Measurements from ENCODE around the gene CD177.
A peak's percentile ranks its signal among the peaks of the same experiment; 100 is the strongest.
"Not testable (repeated sequence)": the region's sequence is repeated elsewhere in the genome, so short reads cannot be mapped to it uniquely, and the experiment has no call there.

Gene CD177

GRCh38 chr19:43326761-43327160 lies 26.7 kb upstream of the CD177 start:
- ATAC-seq, H3K9me3 Mint-ChIP-seq, H3K4me1 Mint-ChIP-seq, H3K27ac Mint-ChIP-seq, H3K4me3 Mint-ChIP-seq, H3K27me3 Mint-ChIP-seq, H3K36me3 Mint-ChIP-seq: not testable (repeated sequence)

- H3K27me3 Mint-ChIP-seq, H3K4me3 Mint-ChIP-seq: not testable (repeated sequence)
Observed at GRCh38 chr19:43328561-43328960, 24.9 kb upstream of the CD177 start.

GRCh38 chr19:43329049-43329448 lies 24.4 kb upstream of the CD177 start:
- H3K27ac Mint-ChIP-seq, H3K27me3 Mint-ChIP-seq, H3K4me3 Mint-ChIP-seq: not testable (repeated sequence)

More at GRCh38 chr19:43328561-43328960, 24.9 kb upstream of the CD177 start:
- not testable (repeated sequence) for H3K27ac Mint-ChIP-seq, H3K9me3 Mint-ChIP-seq, ATAC-seq, H3K36me3 Mint-ChIP-seq, H3K4me1 Mint-ChIP-seq

GRCh38 chr19:43329989-43330388 lies 23.5 kb upstream of the CD177 start:
- Mint-ChIP-seq H3K27me3 (no peaks in the 10 kb centered on the region), H3K9me3 (peaks cover 8% of the 10 kb centered on the region), H3K4me3 (no peak overlapping the region), H3K36me3 (no peaks in the 10 kb centered on the region), H3K27ac (no peak overlapping the region), H3K4me1 (no peaks in the 10 kb centered on the region)
- no peak for ATAC-seq

More at GRCh38 chr19:43329049-43329448, 24.4 kb upstream of the CD177 start:
- ATAC-seq, H3K36me3 Mint-ChIP-seq, H3K9me3 Mint-ChIP-seq, H3K4me1 Mint-ChIP-seq: not testable (repeated sequence)

GRCh38 chr19:43330726-43331434 lies 22.6 kb upstream of the CD177 start:
- Mint-ChIP-seq H3K4me3 (no peak overlapping the region), H3K27ac (no peak overlapping the region), H3K9me3 (peaks cover 8% of the 10 kb centered on the region), H3K4me1 (no peaks in the 10 kb centered on the region), H3K27me3 (no peaks in the 10 kb centered on the region), H3K36me3 (no peaks in the 10 kb centered on the region)
- ATAC-seq: no peak

- H3K4me1 Mint-ChIP-seq: no peaks in the 10 kb centered on the region
Observed at GRCh38 chr19:43331435-43332010, 22.0 kb upstream of the CD177 start.

GRCh38 chr19:43332058-43332922 lies 21.2 kb upstream of the CD177 start:
- H3K36me3 Mint-ChIP-seq: no peaks in the 10 kb centered on the region
- H3K9me3 Mint-ChIP-seq: peaks cover 10% of the 10 kb centered on the region
- H3K4me3 Mint-ChIP-seq: no peak overlapping the region
- H3K4me1 Mint-ChIP-seq: no peaks in the 10 kb centered on the region
- peak; percentile 19 for ATAC-seq
- no peak overlapping the region for H3K27ac Mint-ChIP-seq
- no peaks in the 10 kb centered on the region for H3K27me3 Mint-ChIP-seq

More at GRCh38 chr19:43331435-43332010, 22.0 kb upstream of the CD177 start:
- H3K4me3 Mint-ChIP-seq: no peak overlapping the region
- no peaks in the 10 kb centered on the region for H3K36me3 Mint-ChIP-seq
- no peak overlapping the region for H3K27ac Mint-ChIP-seq
- ATAC-seq: no peak
- no peaks in the 10 kb centered on the region for H3K27me3 Mint-ChIP-seq
- H3K9me3 Mint-ChIP-seq: peaks cover 10% of the 10 kb centered on the region

GRCh38 chr19:43336508-43336907 lies 17.0 kb upstream of the CD177 start:
- H3K36me3 Mint-ChIP-seq, ATAC-seq, H3K4me3 Mint-ChIP-seq, H3K27ac Mint-ChIP-seq, H3K4me1 Mint-ChIP-seq: not testable (repeated sequence)
- peaks cover 11% of the 10 kb centered on the region for H3K9me3 Mint-ChIP-seq
- peaks cover 19% of the 10 kb centered on the region for H3K27me3 Mint-ChIP-seq

- H3K4me3 Mint-ChIP-seq: no peak overlapping the region
- peaks cover 9% of the 10 kb centered on the region for H3K9me3 Mint-ChIP-seq
- H3K4me1 Mint-ChIP-seq: no peaks in the 10 kb centered on the region
- no peak overlapping the region for H3K27ac Mint-ChIP-seq
- no peak for ATAC-seq
- H3K36me3 Mint-ChIP-seq: no peaks in the 10 kb centered on the region
- H3K27me3 Mint-ChIP-seq: peaks cover 21% of the 10 kb centered on the region
Observed at GRCh38 chr19:43337737-43338136, 15.7 kb upstream of the CD177 start.

- no peaks in the 10 kb centered on the region for H3K4me1 Mint-ChIP-seq
- H3K27ac Mint-ChIP-seq: no peak overlapping the region
- H3K36me3 Mint-ChIP-seq: no peaks in the 10 kb centered on the region
- peaks cover 21% of the 10 kb centered on the region for H3K27me3 Mint-ChIP-seq
- H3K4me3 Mint-ChIP-seq: no peak overlapping the region
- no peak for ATAC-seq
- H3K9me3 Mint-ChIP-seq: peaks cover 9% of the 10 kb centered on the region
Observed at GRCh38 chr19:43338530-43338929, 15.0 kb upstream of the CD177 start.

GRCh38 chr19:43339243-43339930 lies 14.1 kb upstream of the CD177 start:
- H3K27me3 Mint-ChIP-seq: peaks cover 21% of the 10 kb centered on the region
- H3K36me3 Mint-ChIP-seq, H3K4me1 Mint-ChIP-seq, H3K27ac Mint-ChIP-seq, H3K4me3 Mint-ChIP-seq, H3K9me3 Mint-ChIP-seq, ATAC-seq: not testable (repeated sequence)

- H3K4me1 Mint-ChIP-seq, H3K4me3 Mint-ChIP-seq, ATAC-seq, H3K27ac Mint-ChIP-seq, H3K36me3 Mint-ChIP-seq, H3K9me3 Mint-ChIP-seq: not testable (repeated sequence)
- H3K27me3 Mint-ChIP-seq: peaks cover 21% of the 10 kb centered on the region
Observed at GRCh38 chr19:43340101-43340500, 13.4 kb upstream of the CD177 start.

GRCh38 chr19:43341098-43341497 lies 12.4 kb upstream of the CD177 start:
- H3K27ac Mint-ChIP-seq, H3K4me1 Mint-ChIP-seq, ATAC-seq, H3K4me3 Mint-ChIP-seq, H3K36me3 Mint-ChIP-seq: not testable (repeated sequence)
- H3K27me3 Mint-ChIP-seq: peaks cover 21% of the 10 kb centered on the region
- peaks cover 12% of the 10 kb centered on the region for H3K9me3 Mint-ChIP-seq

GRCh38 chr19:43342104-43342503 lies 11.4 kb upstream of the CD177 start:
- H3K4me3 Mint-ChIP-seq, H3K36me3 Mint-ChIP-seq, ATAC-seq: not testable (repeated sequence)

GRCh38 chr19:43344347-43344925 lies 9.1 kb upstream of the CD177 start:
- not testable (repeated sequence) for H3K27ac Mint-ChIP-seq, H3K4me3 Mint-ChIP-seq, H3K36me3 Mint-ChIP-seq, ATAC-seq, H3K4me1 Mint-ChIP-seq
- peaks cover 13% of the 10 kb centered on the region for H3K9me3 Mint-ChIP-seq
- H3K27me3 Mint-ChIP-seq: peaks cover 21% of the 10 kb centered on the region

More at GRCh38 chr19:43342104-43342503, 11.4 kb upstream of the CD177 start:
- peaks cover 11% of the 10 kb centered on the region for H3K9me3 Mint-ChIP-seq
- H3K27me3 Mint-ChIP-seq: peaks cover 21% of the 10 kb centered on the region
- not testable (repeated sequence) for H3K4me1 Mint-ChIP-seq, H3K27ac Mint-ChIP-seq
